GM18507 (cell line): ENCODE results near the gene AMBRA1.

Experiments
- DNase-seq: peaks from one replicate; pipeline ENCODE4 v3.0.0; 2011; ENCODE audit warnings: low read depth; ENCODE audit not compliant: insufficient read length; ENCODE audit errors: extremely low spot score
- FAIRE-seq: peaks from 2 replicates; lab custom pipeline; 2011; peaks lifted over from hg19 to GRCh38; lab: Jason Lieb, UNC

AMBRA1 gene, protein sequence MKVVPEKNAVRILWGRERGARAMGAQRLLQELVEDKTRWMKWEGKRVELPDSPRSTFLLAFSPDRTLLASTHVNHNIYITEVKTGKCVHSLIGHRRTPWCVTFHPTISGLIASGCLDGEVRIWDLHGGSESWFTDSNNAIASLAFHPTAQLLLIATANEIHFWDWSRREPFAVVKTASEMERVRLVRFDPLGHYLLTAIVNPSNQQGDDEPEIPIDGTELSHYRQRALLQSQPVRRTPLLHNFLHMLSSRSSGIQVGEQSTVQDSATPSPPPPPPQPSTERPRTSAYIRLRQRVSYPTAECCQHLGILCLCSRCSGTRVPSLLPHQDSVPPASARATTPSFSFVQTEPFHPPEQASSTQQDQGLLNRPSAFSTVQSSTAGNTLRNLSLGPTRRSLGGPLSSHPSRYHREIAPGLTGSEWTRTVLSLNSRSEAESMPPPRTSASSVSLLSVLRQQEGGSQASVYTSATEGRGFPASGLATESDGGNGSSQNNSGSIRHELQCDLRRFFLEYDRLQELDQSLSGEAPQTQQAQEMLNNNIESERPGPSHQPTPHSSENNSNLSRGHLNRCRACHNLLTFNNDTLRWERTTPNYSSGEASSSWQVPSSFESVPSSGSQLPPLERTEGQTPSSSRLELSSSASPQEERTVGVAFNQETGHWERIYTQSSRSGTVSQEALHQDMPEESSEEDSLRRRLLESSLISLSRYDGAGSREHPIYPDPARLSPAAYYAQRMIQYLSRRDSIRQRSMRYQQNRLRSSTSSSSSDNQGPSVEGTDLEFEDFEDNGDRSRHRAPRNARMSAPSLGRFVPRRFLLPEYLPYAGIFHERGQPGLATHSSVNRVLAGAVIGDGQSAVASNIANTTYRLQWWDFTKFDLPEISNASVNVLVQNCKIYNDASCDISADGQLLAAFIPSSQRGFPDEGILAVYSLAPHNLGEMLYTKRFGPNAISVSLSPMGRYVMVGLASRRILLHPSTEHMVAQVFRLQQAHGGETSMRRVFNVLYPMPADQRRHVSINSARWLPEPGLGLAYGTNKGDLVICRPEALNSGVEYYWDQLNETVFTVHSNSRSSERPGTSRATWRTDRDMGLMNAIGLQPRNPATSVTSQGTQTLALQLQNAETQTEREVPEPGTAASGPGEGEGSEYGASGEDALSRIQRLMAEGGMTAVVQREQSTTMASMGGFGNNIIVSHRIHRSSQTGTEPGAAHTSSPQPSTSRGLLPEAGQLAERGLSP (N-terminal part only)

DNA sequence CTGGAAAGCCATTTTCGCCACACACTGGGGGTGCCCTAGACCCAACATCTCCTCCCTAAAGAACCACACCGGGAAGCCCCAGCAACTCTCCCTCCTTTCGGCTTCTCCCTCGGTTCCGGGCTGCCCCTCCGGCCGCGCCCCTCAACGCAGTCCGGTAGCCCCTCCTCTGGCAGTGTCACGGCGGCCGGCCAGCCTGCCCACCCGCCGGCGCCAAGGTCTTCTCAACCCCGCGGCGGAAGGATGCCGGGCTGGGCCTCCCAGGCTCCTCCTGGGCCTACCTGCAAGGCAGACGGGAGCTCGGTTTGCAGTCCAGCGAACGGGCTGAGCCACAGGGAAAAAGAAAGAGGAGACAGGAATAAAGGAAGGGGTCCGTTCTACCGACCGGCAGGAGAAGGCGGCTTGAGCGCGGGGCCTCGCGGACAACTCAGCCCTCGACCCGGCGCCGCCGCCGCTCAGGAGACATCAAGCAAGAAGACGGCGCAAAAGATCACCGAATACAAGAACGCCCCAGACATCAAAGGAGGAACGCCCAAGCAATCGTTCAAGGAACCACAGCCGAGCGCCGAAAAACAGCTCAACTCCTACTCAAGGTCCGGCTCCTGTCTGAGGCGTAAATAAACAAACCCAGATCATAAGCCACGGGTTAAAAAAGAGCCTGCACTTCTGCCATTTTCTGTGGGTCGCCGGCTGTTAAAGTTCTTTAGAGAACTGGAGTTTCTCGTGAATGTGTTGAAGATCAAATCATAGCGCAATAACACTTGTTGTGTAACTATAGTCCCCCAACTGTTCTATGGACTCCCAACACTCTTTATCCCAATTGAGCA, at the start of gene AMBRA1:
AMBRA1 (minus strand) TSS at position 474 of the 824 bp plus-strand sequence. CDS start 45,643 bp downstream, outside the sequence.
- FAIRE-seq (peak; percentile 88), DNase-seq (peak; percentile 68)

DNA sequence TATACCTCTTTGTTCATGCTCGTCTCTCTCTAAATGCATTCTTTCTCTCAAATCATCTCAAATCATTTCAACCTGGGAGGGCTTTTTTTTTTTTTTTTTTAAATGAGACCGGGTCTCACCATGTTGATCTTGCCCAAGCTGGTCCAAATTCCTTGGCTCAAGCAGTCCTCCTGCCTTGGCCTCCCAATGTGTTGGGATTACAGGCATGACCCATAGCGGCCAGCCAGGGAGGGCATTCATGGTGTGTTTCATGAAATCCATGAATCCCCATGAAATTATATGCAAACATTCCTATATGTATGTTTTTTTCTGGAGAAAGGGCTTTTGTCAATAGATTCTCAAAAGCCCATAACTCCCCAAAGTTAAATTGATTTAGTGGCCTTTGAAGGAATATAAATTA, 49.7 kb upstream of the AMBRA1 start:
- no peak for FAIRE-seq

DNA sequence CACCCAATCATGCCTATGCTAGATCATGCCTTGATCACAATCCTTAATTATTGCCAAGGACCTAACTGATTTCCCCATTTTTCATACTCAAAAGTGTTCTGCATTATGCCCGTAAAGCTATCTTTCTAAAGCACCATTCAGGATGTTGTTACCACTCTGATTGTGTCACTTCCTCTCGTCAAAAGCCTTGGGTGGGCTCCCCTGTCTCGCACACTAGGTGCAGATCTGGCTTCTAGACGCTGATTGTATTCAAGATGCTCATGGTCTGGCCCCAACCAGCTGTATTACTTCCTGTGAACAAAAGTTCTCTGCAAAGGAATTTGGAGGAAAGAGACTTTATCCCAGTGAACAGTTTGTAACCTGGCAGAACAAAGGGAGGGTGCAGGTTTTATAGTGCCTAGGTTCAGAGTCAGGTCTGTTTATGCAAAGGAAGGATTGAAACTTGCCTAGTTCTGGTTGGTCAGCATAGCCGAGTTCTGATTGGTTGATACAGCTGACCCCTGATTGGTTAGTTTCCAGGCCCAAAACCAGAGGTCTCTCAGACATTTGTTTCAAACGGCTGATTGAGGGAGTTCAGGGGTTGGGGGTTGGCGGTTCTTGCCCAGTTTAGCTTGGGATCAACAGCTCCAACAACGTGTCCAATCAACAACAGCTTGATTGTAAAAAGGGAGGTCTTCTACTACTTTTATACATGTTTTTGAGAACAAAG, 49.0 kb upstream of the AMBRA1 start:
- no peak for FAIRE-seq
- no peak for DNase-seq

More for the DNA sequence above, 49.7 kb upstream of the AMBRA1 start:
- DNase-seq, result no peak

DNA sequence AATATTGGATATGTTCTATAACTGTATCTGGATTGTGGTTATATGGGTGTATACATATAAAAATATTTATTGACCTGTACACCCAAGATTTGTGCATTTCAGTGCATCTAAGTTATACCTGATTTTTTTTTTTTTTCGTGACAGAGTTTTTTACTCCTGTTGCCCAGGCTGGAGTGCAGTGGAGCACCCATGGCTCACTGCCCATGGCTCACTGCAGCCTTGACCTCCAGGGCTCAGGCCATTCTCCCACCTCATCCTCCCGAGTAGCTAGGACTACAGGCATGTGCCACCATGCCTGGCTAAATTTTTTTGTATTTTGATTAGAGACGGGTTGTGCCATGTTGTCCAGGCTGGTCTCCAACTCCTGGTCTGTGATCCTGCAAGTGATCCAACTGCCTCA, 47.8 kb upstream of the AMBRA1 start:
- FAIRE-seq (no peak), DNase-seq (no peak)

DNA sequence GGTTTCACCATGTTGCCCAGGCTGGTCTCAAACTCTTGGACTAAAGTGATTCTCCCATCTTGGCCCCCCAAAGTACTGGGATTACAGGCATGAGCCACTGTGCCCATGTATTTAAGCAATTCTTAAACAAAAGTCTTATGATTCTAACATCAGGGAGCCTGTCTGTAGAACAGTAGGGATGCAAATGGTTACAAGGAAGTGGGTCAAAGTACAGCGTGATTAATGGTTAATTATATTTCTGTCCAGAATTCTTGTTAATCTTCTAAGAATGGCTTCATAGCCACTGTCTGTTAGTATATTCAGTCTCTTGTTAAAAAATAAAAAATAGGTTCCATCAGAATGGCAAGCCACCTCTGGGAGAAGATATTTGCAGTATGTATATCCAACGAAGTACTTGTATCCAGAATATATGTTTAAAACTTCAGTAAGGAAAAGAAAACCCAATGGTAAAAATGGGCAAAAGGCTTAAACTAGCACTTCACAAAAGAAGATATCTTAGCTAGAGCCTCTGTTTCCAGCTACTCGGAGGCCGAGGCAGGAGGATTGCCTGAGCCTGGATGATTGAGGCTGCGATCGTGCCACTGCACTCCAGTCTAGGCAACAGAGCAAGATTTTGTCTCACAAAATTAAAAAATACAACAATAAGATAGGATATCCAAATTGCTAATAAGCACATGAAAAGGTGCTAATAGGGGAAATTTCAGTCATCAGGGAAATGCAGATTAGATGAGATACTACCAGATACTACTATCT, 46.4 kb upstream of the AMBRA1 start:
- no peak for DNase-seq
- FAIRE-seq, result no peak

DNA sequence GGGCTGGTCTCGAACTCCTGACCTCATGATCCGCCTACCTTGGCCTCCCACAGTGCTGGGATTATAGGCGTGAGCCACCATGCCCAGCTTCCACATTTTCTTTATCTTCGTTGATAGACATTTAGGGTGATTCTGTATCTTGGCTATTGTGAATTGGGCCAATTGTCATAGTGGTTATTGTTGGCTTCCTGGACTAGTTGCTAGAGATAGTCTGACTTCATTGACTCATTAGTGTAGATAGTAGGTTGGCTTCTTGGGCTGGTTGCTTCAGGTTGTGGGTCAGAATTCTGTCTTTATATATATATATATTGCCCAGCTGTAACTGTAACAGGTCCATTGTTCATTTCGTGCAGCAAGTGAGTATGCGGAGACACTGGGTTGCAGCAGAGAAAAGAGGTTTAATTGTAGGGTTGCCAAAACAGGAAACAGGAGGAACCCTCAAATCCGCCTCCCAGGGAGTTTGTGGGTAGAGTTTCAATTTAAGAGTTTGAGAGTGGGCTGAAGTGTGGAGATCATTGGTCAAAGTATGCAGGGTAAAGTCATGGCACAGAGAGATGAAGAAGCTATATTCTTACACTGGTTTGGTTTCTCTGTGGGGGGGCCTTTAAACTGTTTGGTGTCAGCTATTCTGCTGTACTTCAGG, 45.5 kb upstream of the AMBRA1 start:
- FAIRE-seq (no peak), DNase-seq (no peak)

DNA sequence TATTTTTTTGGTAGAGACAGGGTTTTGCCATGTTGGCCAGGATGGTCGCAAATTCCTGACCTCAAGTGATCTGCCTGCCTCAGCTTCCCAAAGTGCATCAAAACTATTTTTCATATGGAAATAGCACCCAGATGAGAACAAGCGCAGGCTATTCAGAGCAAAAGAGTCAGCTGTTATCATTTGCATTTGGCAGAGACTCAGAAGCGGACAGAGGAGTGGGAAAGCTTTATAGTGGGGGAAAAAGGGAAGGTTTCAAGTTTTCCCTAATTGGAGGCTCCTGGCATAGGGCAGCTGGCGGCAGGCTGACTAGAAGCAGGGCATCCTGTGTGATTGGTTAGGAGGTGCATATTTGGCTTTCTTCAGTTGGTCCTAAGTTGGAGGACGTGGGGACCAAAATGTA, 43.7 kb upstream of the AMBRA1 start:
- DNase-seq (no peak), FAIRE-seq (no peak)

DNA sequence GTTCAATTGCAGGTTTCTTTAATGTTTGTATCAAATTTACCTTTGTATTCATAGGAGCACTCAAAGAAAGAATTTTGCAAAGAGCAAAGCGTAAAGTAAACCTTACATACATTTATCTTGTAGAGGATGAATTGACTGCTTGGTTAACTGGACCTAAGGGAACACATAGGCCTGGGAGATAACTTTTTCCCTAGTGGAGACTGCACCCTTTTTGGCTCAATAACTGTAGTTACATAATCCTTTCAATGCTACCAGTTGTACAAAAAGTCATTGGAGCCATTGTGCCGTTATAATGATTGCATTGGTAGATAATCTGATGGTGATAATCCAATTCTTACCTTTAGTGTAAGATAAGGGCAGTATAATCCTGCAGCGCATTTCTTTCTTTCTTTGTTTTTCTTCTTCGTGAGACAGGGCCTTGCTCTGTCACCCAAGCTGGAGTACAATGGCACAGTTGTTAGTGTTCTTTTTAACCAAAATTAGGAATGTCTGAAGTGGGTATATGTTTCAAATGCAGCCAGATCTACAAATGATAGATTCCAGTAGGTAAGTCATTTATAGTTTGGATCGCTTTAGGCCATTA, 41.8 kb upstream of the AMBRA1 start:
- no peak for FAIRE-seq
- DNase-seq, result no peak

DNA sequence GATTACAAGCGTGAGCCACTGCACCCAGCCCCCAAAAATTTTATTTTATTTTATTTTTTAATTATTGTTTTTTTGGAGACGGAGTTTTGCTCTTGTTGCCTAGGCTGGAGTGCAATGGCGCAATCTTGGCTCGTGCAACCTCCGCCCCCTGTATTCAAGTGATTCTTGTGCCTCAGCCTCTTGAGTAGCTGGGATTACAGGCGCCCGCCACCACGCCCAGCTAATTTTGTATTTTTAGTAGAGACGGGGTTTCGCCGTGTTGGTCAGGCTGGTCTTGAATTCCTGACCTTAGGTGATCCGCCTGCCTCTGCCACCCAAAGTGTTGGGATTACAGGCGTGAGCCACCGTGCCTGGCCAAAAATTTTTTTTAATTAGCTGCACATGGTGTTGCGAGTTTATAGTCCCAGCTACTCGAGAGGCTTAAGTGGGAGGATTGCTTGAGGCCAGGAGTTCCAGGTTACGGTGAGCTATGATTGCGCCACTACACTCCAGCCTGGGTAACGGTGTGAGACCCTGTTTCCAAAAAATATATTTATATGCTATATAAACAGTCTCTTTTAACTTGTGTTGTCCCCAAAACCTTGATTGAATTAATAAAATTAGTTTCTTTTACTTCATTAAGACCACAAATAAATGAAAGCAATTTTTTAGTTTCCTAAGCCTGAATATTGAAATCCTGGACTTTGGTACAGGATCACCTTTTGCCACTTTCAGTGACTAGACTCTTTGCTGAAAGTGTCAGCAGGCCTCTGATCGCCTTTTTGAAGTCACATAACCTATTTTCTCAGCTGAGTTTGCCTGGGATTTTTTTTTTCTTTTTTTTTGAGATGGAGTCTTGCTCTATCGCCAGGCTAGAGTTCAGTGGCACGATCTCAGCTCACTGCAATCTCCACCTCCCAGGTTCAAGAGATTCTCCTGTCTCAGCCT, 39.7 kb upstream of the AMBRA1 start:
- no peak for FAIRE-seq
- DNase-seq, result no peak

DNA sequence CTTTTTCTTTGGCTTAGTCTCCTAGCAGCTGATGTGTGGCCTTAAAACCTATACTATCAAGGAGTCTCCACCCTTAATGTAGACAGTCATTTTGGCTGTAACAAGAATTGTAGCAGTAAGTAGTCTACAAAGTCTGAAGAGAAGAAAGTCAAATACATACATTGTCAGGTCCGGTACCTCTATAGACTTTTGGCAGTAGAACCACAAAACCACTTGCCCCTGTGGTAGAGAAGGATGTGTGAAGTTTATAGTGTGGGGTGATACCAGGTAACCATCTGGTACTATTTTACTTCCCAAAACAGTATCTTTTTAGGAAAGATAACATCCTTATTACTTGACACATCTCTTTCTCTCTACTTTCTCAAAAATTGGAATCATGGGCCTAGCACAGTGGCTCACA, 38.7 kb upstream of the AMBRA1 start:
- DNase-seq (no peak), FAIRE-seq (no peak)

DNA sequence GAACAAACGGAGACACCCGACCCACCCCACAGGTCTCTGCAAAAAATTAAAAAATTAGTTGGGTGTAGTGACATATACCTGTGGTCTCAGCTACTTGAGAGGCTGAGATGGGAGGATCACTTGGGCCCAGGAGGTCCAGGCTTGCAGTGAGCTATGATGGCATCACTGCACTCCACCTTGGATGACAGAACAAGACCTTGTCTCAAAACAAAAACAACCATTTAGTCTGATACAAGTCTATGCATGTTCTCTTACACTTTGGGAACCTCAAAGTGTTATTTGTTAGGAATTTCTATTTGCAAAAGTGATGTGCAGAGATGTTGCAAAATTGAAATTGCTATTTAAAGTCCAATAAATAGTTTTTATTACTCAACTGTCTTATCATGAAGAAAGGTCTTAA, 37.9 kb upstream of the AMBRA1 start:
- DNase-seq (no peak), FAIRE-seq (no peak)

DNA sequence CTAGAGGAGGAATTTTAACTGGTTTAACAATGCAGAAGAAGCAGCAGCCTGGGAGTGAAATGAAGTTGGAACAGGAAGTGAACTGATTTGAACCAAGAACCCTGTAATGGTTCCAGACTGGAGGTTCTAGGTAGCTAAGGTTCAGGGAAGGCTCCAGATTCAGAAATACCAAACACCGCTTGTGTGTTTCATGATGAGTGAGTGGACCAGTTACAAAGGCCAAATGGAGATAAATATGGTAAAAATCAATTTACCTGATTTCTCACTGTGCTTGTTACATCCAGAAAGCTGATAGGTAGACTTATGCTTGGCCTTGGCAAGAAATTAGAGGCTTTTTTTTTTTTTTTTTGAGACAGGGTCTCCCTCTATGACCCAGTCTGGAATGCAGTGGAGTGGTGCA, 36.4 kb upstream of the AMBRA1 start:
- DNase-seq, result no peak
- FAIRE-seq, result no peak

DNA sequence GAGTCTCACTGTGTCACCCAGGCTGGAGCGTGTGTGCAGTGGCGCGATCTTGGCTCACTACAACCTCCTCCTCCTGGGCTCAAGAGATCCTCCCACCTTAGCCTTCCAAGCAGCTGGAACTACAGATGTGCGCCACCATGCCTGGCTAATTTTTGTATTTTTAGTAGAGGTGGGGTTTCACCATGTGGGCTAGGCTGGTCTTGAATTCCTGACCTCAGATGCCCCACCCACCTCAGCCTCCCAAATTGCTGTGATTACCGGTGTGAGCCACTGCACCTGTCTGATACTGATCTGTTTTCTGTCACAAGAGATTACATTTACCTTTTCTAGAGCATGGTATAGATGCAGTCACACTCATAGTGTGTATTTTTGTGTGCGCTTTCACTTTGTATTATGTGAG, 35.1 kb upstream of the AMBRA1 start:
- FAIRE-seq, result no peak

DNA sequence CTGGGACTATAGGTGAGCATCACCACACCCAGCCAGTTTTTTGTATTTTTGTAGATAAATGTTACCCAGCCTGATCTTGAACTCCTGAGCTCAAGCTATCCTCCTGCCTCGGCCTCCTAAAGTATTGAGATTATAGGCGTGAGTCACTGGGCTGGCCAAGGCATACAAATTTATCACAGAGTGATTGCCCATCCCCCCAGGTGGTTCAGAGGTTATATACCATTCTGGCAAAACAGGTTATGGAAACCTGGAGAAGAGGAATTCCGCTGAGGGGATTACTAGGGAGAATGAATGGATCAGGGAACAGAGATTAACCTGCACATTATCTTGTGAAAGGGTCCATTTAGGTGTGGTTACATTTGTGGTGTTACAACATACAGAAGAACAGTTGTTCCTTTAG, 31.6 kb upstream of the AMBRA1 start:
- DNase-seq (no peak), FAIRE-seq (no peak)

More for the DNA sequence above, 35.1 kb upstream of the AMBRA1 start:
- DNase-seq, result no peak

DNA sequence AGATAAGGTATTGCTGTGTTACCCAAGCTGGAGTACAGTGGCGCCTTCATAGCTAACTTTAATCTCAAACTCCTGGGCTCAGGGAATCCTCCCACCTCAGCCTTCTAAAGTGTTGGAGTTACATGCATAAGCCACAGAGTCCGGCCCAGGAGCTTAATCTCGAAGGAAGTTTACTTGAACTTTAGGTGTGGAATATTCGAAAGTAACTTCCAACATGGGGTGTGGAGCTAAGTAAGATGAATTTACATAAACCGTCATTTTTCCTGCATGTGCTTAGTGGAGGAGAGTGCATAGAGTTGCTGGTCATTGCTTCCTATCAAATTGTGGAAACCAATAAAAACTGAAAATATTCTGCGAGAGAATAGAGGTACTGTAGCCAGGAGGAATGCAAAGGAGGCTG, 25.0 kb upstream of the AMBRA1 start:
- DNase-seq (no peak), FAIRE-seq (no peak)

DNA sequence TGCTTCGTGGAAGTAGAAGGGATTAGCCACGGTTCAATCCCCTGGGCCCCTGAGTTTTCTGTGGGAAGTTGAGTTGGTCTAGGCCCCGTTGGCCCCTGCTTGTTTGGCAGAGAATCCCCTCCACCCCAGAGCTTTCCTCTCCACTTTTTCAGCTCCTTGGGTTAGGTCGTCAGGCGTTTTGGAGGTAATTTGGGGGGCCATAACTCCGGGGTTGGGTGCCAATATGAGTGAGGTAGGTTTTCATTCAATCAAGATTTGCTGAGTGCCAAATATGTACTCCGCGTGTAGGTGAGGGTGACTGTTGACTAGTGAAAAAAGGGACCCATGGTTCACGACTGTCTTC, 24.1 kb upstream of the AMBRA1 start:
- FAIRE-seq (no peak), DNase-seq (no peak)
